ENCODE measurements around the gene CLIP1. TPM values are rescaled to one million over a fixed set of nuclear protein-coding genes. Genes with fewer than 3 reads are reported as not detected.

Gene CLIP1
- total and polyA plus RNA-seq, 2 of the 8 experiments (the other 6 are each of a cell fraction or from before 2014, with no cell fraction given) = 19.0 to 27.6 TPM

GRCh38 chr12:122266230-122266901 is 156.1 kb downstream of the CLIP1 start, which contains the start of gene VPS33A (continued):
- peak; percentile 95 for TF ChIP-seq KDM5A (IDR thresholded peaks at IDR 0.05; ENCODE audit: low read length)
- peak; percentile 82 for TF ChIP-seq TBP (IDR thresholded peaks at IDR 0.05; ENCODE audit: low read depth, low read length)
- TF ChIP-seq PHF8 (conservative IDR thresholded peaks at IDR 0.05; ENCODE audit: low read depth, low read length) = peak; percentile 98
- no peak for TF ChIP-seq SUZ12 (IDR thresholded peaks at IDR 0.05; ENCODE audit: low read length)
- no peak for TF ChIP-seq BCL11A (IDR thresholded peaks at IDR 0.05; ENCODE audit: low read depth in 2 of 2, low read length in 2 of 2)
- TF ChIP-seq E2F6 (IDR thresholded peaks at IDR 0.05) = peak; percentile 29
- TF ChIP-seq NRF1 (IDR thresholded peaks at IDR 0.05; ENCODE audit: low read depth, low read length) = peak; percentile 25; the same call in 1 of the 2 replicates
- TF ChIP-seq ATF3 (IDR thresholded peaks at IDR 0.05; ENCODE audit: insufficient read depth, low read depth, low read length) = peak; percentile 98
- TF ChIP-seq USF2 (IDR thresholded peaks at IDR 0.05; ENCODE audit: low read length) = peak; percentile 100
- no peak for TF ChIP-seq ZNF274 (IDR thresholded peaks at IDR 0.05; ENCODE audit: borderline replicate concordance, extremely low read depth, low read length)
- TF ChIP-seq KDM4A (IDR thresholded peaks at IDR 0.05; ENCODE audit: low read depth, low read length, severe bottlenecking) = peak; percentile 56
- TF ChIP-seq CHD2 (IDR thresholded peaks at IDR 0.05; ENCODE audit: low read length) = no peak
- no peak for TF ChIP-seq BRCA1 (IDR thresholded peaks at IDR 0.05; ENCODE audit: low read depth, low read length)
- no peak for TF ChIP-seq CTBP2 (IDR thresholded peaks at IDR 0.05; ENCODE audit: borderline replicate concordance, insufficient read depth, insufficient read length, low read length)
- TF ChIP-seq TAF1 (IDR thresholded peaks at IDR 0.05; ENCODE audit: low read depth, low read length) = peak; percentile 86
- TF ChIP-seq RXRA (IDR thresholded peaks at IDR 0.05; ENCODE audit: insufficient read depth, low read depth, low read length) = 0 out of 2 replicates have a peak, but pooled peaks have one; percentile 78
- TF ChIP-seq ASH2L (IDR thresholded peaks at IDR 0.05; ENCODE audit: low read length) = peak; percentile 58
- no peak for TF ChIP-seq RNF2 (IDR thresholded peaks at IDR 0.05; ENCODE audit: borderline replicate concordance, low read depth, low read length, missing control alignments, poor library complexity, severe bottlenecking)
- TF ChIP-seq EGR1 (IDR thresholded peaks at IDR 0.05; ENCODE audit: borderline replicate concordance, low read depth, low read length) = no peak; the same call in 1 of the 2 replicates
- no peak for TF ChIP-seq BACH1 (IDR thresholded peaks at IDR 0.05; ENCODE audit: low read length)
- TF ChIP-seq KDM1A (IDR thresholded peaks at IDR 0.05; ENCODE audit: borderline replicate concordance, low read length) = no peak
- TF ChIP-seq SP2 (IDR thresholded peaks at IDR 0.05; ENCODE audit: low read length) = no peak

All from H1 (cell line).